H1 (cell line): ENCODE measurements around the gene CPLANE2. TPM values are rescaled to one million over a fixed set of nuclear protein-coding genes. Genes with fewer than 3 reads are reported as not detected.

ENCODE experiments used
- CTCF ChIA-PET: fragments of 300-600 bp; sonication (Branson Sonifier 250); formaldehyde crosslinking; loops from one replicate; lab custom pipeline; 2021; ENCODE audit not compliant: partially characterized antibody; lab: Charles Lee
- POLR2A ChIA-PET: fragments of 300-600 bp; sonication (Branson Sonifier 250); formaldehyde crosslinking; loops from one replicate; lab custom pipeline; 2021; ENCODE audit warnings: inconsistent platforms; ENCODE audit not compliant: partially characterized antibody; lab: Charles Lee
- DNase-seq, 2 experiments: peaks; one replicate each; pipeline versions ENCODE4 v3.0.0 to v3.0.0-alpha.2; 2010 to 2022; ENCODE audit warnings: low spot score in 2 of 2, low read depth in 1 of 2, mixed read lengths in 1 of 2
- FAIRE-seq: peaks from 2 replicates; lab custom pipeline; 2011; peaks lifted over from hg19 to GRCh38; lab: Jason Lieb, UNC
- H2AFZ ChIP-seq: 2 replicates; pipeline ENCODE4 v1.8.1; 2012; ENCODE audit warnings: low read length, inconsistent platforms
- H2AK5ac ChIP-seq: 2 replicates; pipeline ENCODE4 v1.6.1; 2013; ENCODE audit warnings: low read depth, low read length
- H2BK120ac ChIP-seq: replicated peaks from 2 replicates; pipeline ENCODE3; 2013; ENCODE audit warnings: low read depth, low read length, inconsistent platforms
- H2BK12ac ChIP-seq: 2 replicates; pipeline ENCODE4 v1.6.1; 2013; ENCODE audit warnings: low read depth, low read length
- H2BK15ac ChIP-seq: 2 replicates; pipeline ENCODE4 v1.6.1; 2013; ENCODE audit warnings: low read length
- H2BK20ac ChIP-seq: 2 replicates; pipeline ENCODE4 v1.6.1; 2013; ENCODE audit warnings: low read length
- H2BK5ac ChIP-seq: 2 replicates; pipeline ENCODE4 v1.6.1; 2013; ENCODE audit warnings: low read depth, low read length
- H3K14ac ChIP-seq: 2 replicates; pipeline ENCODE4 v1.6.1; 2013; ENCODE audit warnings: inconsistent platforms; ENCODE audit not compliant: insufficient read length
- H3K18ac ChIP-seq: 2 replicates; pipeline ENCODE4 v1.6.1; 2013; ENCODE audit warnings: low read length; ENCODE audit errors: extremely low read depth
- H3K23ac ChIP-seq: 2 replicates; pipeline ENCODE4 v1.6.1; 2013; ENCODE audit warnings: inconsistent platforms; ENCODE audit not compliant: insufficient read length
- H3K23me2 ChIP-seq: 2 replicates; pipeline ENCODE4 v1.6.1; 2013; ENCODE audit warnings: low read depth, low read length
- H3K27ac ChIP-seq: 2 replicates; pipeline ENCODE4 v1.6.1; 2011; ENCODE audit warnings: low read depth, low read length, inconsistent platforms
- H3K27me3 ChIP-seq, 4 experiments: replicated peaks in 1 of 4; 1 replicate in 1 of 4; 2 replicates in 3 of 4; pipeline versions ENCODE4 v1.6.1 to v1.8.1; 2011 to 2013; ENCODE audit warnings: low read length in 3 of 4, mild to moderate bottlenecking in 3 of 4, inconsistent platforms in 2 of 4, mixed read lengths in 2 of 4, moderate library complexity in 1 of 4; ENCODE audit not compliant: control insufficient read depth in 3 of 4, insufficient read depth in 3 of 4; ENCODE audit errors: extremely low read depth in 1 of 4
- H3K36me3 ChIP-seq, 4 experiments: 2 replicates each; pipeline versions ENCODE4 v1.6.1 to v1.8.1; 2011 to 2013; ENCODE audit warnings: mild to moderate bottlenecking in 4 of 4, low read length in 3 of 4, moderate library complexity in 2 of 4, control low read depth in 1 of 4, inconsistent platforms in 1 of 4; ENCODE audit not compliant: insufficient read depth in 4 of 4, control insufficient read depth in 2 of 4
- H3K4ac ChIP-seq: replicated peaks from 2 replicates; pipeline ENCODE3; 2013; ENCODE audit warnings: low read length, low read depth, mixed read lengths, inconsistent platforms; ENCODE audit not compliant: insufficient read length
- H3K4me1 ChIP-seq, 4 experiments: replicated peaks in 1 of 4; 1 replicate in 1 of 4; 2 replicates in 3 of 4; pipeline versions ENCODE4 v1.6.1 to v1.8.1; 2011 to 2013; ENCODE audit warnings: low read length in 3 of 4, inconsistent platforms in 2 of 4, mixed read lengths in 1 of 4; ENCODE audit not compliant: insufficient read depth in 4 of 4, control insufficient read depth in 3 of 4
- H3K4me2 ChIP-seq, 2 experiments: 2 replicates each; pipeline versions ENCODE4 v1.6.1 to v1.8.1; 2011 to 2013; ENCODE audit warnings: low read depth in 2 of 2, low read length in 2 of 2, control low read depth in 1 of 2, inconsistent platforms in 1 of 2, mild to moderate bottlenecking in 1 of 2; ENCODE audit not compliant: insufficient read depth in 1 of 2
- H3K4me3 ChIP-seq, 4 experiments: fragments of 200-600, 300-600 bp in 1 of 4; sonication (generic), shearing (Covaris generic), sonication (Bioruptor Twin) in 1 of 4; 2 replicates each; pipeline versions ENCODE4 v1.5.1 to v1.8.1; 2011 to 2016; ENCODE audit warnings: low read length in 4 of 4, low read depth in 3 of 4, control low read depth in 2 of 4, inconsistent platforms in 2 of 4, mild to moderate bottlenecking in 2 of 4, mixed read lengths in 1 of 4, moderate library complexity in 1 of 4; ENCODE audit not compliant: insufficient read depth in 2 of 4; ENCODE audit errors: extremely low read depth in 1 of 4
- H3K56ac ChIP-seq: replicated peaks from 2 replicates; pipeline ENCODE3; 2013; ENCODE audit warnings: low read depth, mild to moderate bottlenecking, mixed read lengths, low read length, inconsistent platforms; ENCODE audit not compliant: insufficient read length
- H3K79me1 ChIP-seq: 2 replicates; pipeline ENCODE4 v1.6.1; 2013; ENCODE audit warnings: low read depth, low read length, control low read depth
- H3K79me2 ChIP-seq, 2 experiments: 2 replicates each; pipeline versions ENCODE4 v1.6.1 to v1.8.1; 2012 to 2013; ENCODE audit warnings: low read length in 2 of 2, mild to moderate bottlenecking in 2 of 2, inconsistent platforms in 1 of 2; ENCODE audit not compliant: insufficient read depth in 2 of 2, control insufficient read depth in 1 of 2
- H3K9ac ChIP-seq, 4 experiments: replicated peaks in 1 of 4; 1 replicate in 1 of 4; 2 replicates in 3 of 4; pipeline versions ENCODE4 v1.6.1 to v1.8.1; 2011 to 2013; ENCODE audit warnings: low read depth in 3 of 4, low read length in 3 of 4, control low read depth in 2 of 4, mild to moderate bottlenecking in 2 of 4, moderate library complexity in 2 of 4, inconsistent platforms in 1 of 4; ENCODE audit errors: extremely low read depth in 1 of 4
- H3K9me3 ChIP-seq, 2 experiments: 2 replicates each; pipeline versions ENCODE4 v1.6.1 to v1.8.1; 2012 to 2013; ENCODE audit warnings: mild to moderate bottlenecking in 2 of 2, moderate library complexity in 2 of 2, control low read depth in 1 of 2, inconsistent platforms in 1 of 2, low read depth in 1 of 2, low read length in 1 of 2, mixed read lengths in 1 of 2; ENCODE audit not compliant: insufficient read depth in 2 of 2
- H4K20me1 ChIP-seq, 2 experiments: replicated peaks in 1 of 2; 2 replicates each; pipeline versions ENCODE3 to v1.8.1; 2011 to 2013; ENCODE audit warnings: inconsistent platforms in 2 of 2, low read length in 2 of 2, mild to moderate bottlenecking in 1 of 2; ENCODE audit not compliant: insufficient read depth in 2 of 2, control insufficient read depth in 1 of 2
- H4K5ac ChIP-seq: 2 replicates; pipeline ENCODE4 v1.6.1; 2013; ENCODE audit warnings: low read length, low read depth, mixed read lengths, inconsistent platforms; ENCODE audit not compliant: insufficient read length
- H4K8ac ChIP-seq: 2 replicates; pipeline ENCODE4 v1.8.0; 2013; ENCODE audit warnings: mild to moderate bottlenecking, moderate library complexity, low read length, inconsistent platforms; ENCODE audit not compliant: insufficient read depth; ENCODE audit errors: extremely low read depth
- H4K91ac ChIP-seq: replicated peaks from 2 replicates; pipeline ENCODE3; 2013; ENCODE audit warnings: low read length, mixed read lengths, inconsistent platforms; ENCODE audit not compliant: insufficient read length
- CBX5 ChIP-seq: fragments of 300-800, 300-1000 bp; sonication (generic); IDR thresholded peaks from 2 replicates; pipeline ENCODE4 v1.7.1; 2016; ENCODE audit warnings: antibody characterized with exemption, low read length, low read depth
- GABPA ChIP-seq: IDR thresholded peaks from 2 replicates; pipeline ENCODE4 v1.6.1; 2011; ENCODE audit warnings: mild to moderate bottlenecking, low read length, moderate library complexity, borderline replicate concordance; ENCODE audit not compliant: insufficient read depth
- NANOG ChIP-seq: IDR thresholded peaks from 2 replicates; pipeline ENCODE4 v1.6.1; 2011; ENCODE audit warnings: low read length, low read depth, mild to moderate bottlenecking, inconsistent platforms; ENCODE audit not compliant: insufficient read depth, poor library complexity, severe bottlenecking
- NRF1 ChIP-seq: IDR thresholded peaks from 2 replicates; pipeline ENCODE4 v1.6.1; 2011; ENCODE audit warnings: mild to moderate bottlenecking, low read depth, low read length, improper control_type of control experiment
- SAP30 ChIP-seq: fragments of 300-600 bp; sonication (generic); IDR thresholded peaks from 2 replicates; pipeline ENCODE4 v1.7.1; 2012; ENCODE audit warnings: low read length, moderate library complexity, mild to moderate bottlenecking, inconsistent platforms; ENCODE audit not compliant: insufficient read depth, insufficient replicate concordance
- YY1 ChIP-seq: IDR thresholded peaks from 2 replicates; pipeline ENCODE4 v1.6.1; 2011; ENCODE audit warnings: low read depth, mild to moderate bottlenecking, low read length
- ZNF274 ChIP-seq: IDR thresholded peaks from 2 replicates; pipeline ENCODE4 v1.7.0; 2012; ENCODE audit warnings: low read length, borderline replicate concordance; ENCODE audit errors: extremely low read depth
- WGBS, 2 experiments: shearing (Covaris generic) in 1 of 2; methylation state at CpG; one replicate each; pipeline versions ENCODE4 v1.1.6 to v1.1.7; 2013 to 2015; ENCODE audit warnings: low lambda C conversion rate in 2 of 2, mixed read lengths in 2 of 2, inconsistent platforms in 1 of 2, low coverage in 1 of 2, missing lambda C conversion rate in 1 of 2; ENCODE audit not compliant: insufficient replicate concordance in 2 of 2, insufficient coverage in 1 of 2, insufficient read length in 1 of 2; ENCODE audit errors: extremely low coverage in 1 of 2, missing lambda C conversion rate in 1 of 2; 5-methylcytosine and 5-hydroxymethylcytosine counted together
- polyA plus RNA-seq, 7 experiments: library from polyadenylated mRNA; depleted of rRNA in 3 of 7; stranded (reverse) in 5 of 7; unstranded in 2 of 7; fragments of >200 nt in 5 of 7; fragments of 200-250 nt in 2 of 7; gene quantifications; 1 replicate in 5 of 7; 2 replicates in 1 of 7; 4 replicates in 1 of 7; pipeline versions ENCODE4 v1.2.1 to v1.2.3, GENCODE V29; 2011 to 2013; ENCODE audit warnings: missing spikeins in 2 of 7, mixed read lengths in 2 of 7
- total RNA-seq: library from RNA; stranded (reverse); fragmentation: NEBNext Ultra II Directional; extraction: Animal tissue kit (Norgen Biotek cat#: 25700); gene quantifications from 2 replicates; pipeline ENCODE4 v1.2.1, GENCODE V29; 2021
- TF ChIP-seq, protein P1 (sequence below): IDR thresholded peaks from 2 replicates; pipeline ENCODE4 v1.6.1; 2012; ENCODE audit warnings: inconsistent platforms
- TF ChIP-seq, protein P2 (sequence below): IDR thresholded peaks from 2 replicates; pipeline ENCODE4 v1.6.1; 2011; ENCODE audit warnings: low read length, improper control_type of control experiment

CPLANE2 gene
- total and polyA plus RNA-seq, 2 of the 8 experiments (the other 6 are each of a cell fraction or from before 2014, with no cell fraction given): 2.3 to 2.5 TPM

- peaks cover 10% of the 10 kb centered on the region for H3K79me1 ChIP-seq
- H3K9ac ChIP-seq: no peak overlapping the region; a peak in 2 of 7 replicates
- H3K23ac ChIP-seq: no peak overlapping the region
- no peaks in the 10 kb centered on the region for H3K9me3 ChIP-seq
- H3K79me2 ChIP-seq: peaks cover 5 to 33% of the 10 kb centered on the region in 2 experiments; a peak in 3 of 4 replicates
- H2BK15ac ChIP-seq: no peak overlapping the region
- H4K5ac ChIP-seq: no peak overlapping the region
- no peak overlapping the region for H3K27ac ChIP-seq
- DNase-seq: no peak
- H2AFZ ChIP-seq: no peak overlapping the region
- no peaks in the 10 kb centered on the region for H3K27me3 ChIP-seq
- H4K91ac ChIP-seq: no peak overlapping the region
- peaks cover 2 to 3% of the 10 kb centered on the region in 2 experiments for H4K20me1 ChIP-seq
- H3K14ac ChIP-seq: no peak overlapping the region
- ChIA-PET CTCF (interaction anchor here (0.6 to 3.0 kb wide), 5 partner anchors 8 to 35 kb away, joined by 3 to 16 read pairs (median 3); no protein-coding TSS in a partner anchor), POLR2A (interaction anchor here (1.1 to 3.5 kb wide), 3 partner anchors 10 to 144 kb away, joined by 4 to 32 read pairs (median 5); no protein-coding TSS in a partner anchor)
- no peak overlapping the region for H2BK5ac ChIP-seq
- H3K4me2 ChIP-seq: peak overlapping the region; percentile 83 to 89
- H3K36me3 ChIP-seq: no peaks in the 10 kb centered on the region
- H4K8ac ChIP-seq: no peak overlapping the region
- peak overlapping the region in 3 of 4 experiments; percentile 5 to 66 (median 5); a peak in 4 of 8 replicates for H3K4me3 ChIP-seq
- 80% methylated on average over 4 of the region's 4 CpGs; no CpG with 5 or more reads in 1 of the 2 experiments for WGBS, 2 experiments
- no peak overlapping the region for H3K56ac ChIP-seq
- H3K4me1 ChIP-seq: peaks cover 10 to 47% (median 29%) of the 10 kb centered on the region in 4 experiments
- H2BK120ac ChIP-seq: no peak overlapping the region
- no peak overlapping the region for H2BK12ac ChIP-seq
- H3K18ac ChIP-seq: no peak overlapping the region
- TF ChIP-seq YY1 (no peak), SAP30 (no peak), NANOG (no peak), GABPA (no peak), CBX5 (no peak), ZNF274 (no peak), NRF1 (no peak)
- TF ChIP-seq, protein P1, sequence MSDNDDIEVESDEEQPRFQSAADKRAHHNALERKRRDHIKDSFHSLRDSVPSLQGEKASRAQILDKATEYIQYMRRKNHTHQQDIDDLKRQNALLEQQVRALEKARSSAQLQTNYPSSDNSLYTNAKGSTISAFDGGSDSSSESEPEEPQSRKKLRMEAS: no peak
- TF ChIP-seq, protein P2, sequence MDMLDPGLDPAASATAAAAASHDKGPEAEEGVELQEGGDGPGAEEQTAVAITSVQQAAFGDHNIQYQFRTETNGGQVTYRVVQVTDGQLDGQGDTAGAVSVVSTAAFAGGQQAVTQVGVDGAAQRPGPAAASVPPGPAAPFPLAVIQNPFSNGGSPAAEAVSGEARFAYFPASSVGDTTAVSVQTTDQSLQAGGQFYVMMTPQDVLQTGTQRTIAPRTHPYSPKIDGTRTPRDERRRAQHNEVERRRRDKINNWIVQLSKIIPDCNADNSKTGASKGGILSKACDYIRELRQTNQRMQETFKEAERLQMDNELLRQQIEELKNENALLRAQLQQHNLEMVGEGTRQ: no peak
- H3K23me2 ChIP-seq: peaks cover 17% of the 10 kb centered on the region
- FAIRE-seq: no peak
- H2BK20ac ChIP-seq: 0 out of 2 replicates have a peak overlapping the region, but pooled peaks have one; percentile 86
- H3K4ac ChIP-seq: peak overlapping the region; percentile 23
- H2AK5ac ChIP-seq: no peak overlapping the region; the same call in 1 of the 2 replicates
These were observed 26.4 kb downstream of the CPLANE2 start for GRCh38 chr1:16210581-16210980.
